ENCODE measurements around the gene STATH.

DNA sequence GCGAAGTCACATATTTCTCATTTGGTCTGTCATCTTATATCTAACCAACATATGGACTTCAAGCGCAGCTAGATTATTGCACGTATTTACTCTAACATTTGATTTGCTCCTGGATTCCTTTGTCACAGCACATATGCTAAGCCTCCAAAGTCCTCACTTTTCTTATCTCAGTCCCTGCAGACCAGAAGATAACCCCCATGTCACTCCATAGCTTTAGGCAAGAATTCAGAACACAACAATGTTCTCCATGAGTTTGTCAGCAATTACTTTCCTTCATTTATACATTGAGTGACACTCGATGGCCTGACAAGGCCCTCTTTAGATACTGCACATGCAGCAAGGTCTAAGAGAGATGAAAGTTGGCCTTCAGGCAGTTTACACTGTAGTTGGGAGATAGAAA, 4.8 kb upstream of the STATH start:
- TF ChIP-seq POLR2A (IDR thresholded peaks at IDR 0.05): no peak
- TF ChIP-seq, protein P1, sequence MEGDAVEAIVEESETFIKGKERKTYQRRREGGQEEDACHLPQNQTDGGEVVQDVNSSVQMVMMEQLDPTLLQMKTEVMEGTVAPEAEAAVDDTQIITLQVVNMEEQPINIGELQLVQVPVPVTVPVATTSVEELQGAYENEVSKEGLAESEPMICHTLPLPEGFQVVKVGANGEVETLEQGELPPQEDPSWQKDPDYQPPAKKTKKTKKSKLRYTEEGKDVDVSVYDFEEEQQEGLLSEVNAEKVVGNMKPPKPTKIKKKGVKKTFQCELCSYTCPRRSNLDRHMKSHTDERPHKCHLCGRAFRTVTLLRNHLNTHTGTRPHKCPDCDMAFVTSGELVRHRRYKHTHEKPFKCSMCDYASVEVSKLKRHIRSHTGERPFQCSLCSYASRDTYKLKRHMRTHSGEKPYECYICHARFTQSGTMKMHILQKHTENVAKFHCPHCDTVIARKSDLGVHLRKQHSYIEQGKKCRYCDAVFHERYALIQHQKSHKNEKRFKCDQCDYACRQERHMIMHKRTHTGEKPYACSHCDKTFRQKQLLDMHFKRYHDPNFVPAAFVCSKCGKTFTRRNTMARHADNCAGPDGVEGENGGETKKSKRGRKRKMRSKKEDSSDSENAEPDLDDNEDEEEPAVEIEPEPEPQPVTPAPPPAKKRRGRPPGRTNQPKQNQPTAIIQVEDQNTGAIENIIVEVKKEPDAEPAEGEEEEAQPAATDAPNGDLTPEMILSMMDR (IDR thresholded peaks at IDR 0.05 in 8 of 11, conservative IDR thresholded peaks at IDR 0.05 in 3 of 11): no peak

Measured in spleen (tissue), 7 donors.